MCF 10A (cell line): ENCODE measurements around the gene ABHD10. TPM values are rescaled to one million over a fixed set of nuclear protein-coding genes. Genes with fewer than 3 reads are reported as not detected.

ENCODE experiments used
- BruUV-seq: library from RNA; stranded (reverse); fragments of 400-500 nt; replicated peaks from 2 replicates; lab custom pipeline; 2021; lab: Mats Ljungman, UMichigan
- CTCF ChIA-PET: fragments of 300-600 bp; sonication (Branson Sonifier 250); formaldehyde crosslinking; extraction: SDS; loops from one replicate; lab custom pipeline; 2021; ENCODE audit warnings: antibody characterized with exemption, inconsistent platforms; lab: Yijun Ruan, JAX
- POLR2A ChIA-PET: fragments of 300-600, 350-650 bp; sonication (Branson Sonifier 250); formaldehyde crosslinking; extraction: SDS; loops from one replicate; lab custom pipeline; 2020; ENCODE audit warnings: antibody characterized with exemption, inconsistent platforms; lab: Yijun Ruan, JAX
- DNase-seq: peaks from one replicate; pipeline ENCODE4 v3.0.0-alpha.2; 2018; ENCODE audit not compliant: unreplicated experiment
- H3K27ac Mint-ChIP-seq: one replicate; pipeline ENCODE4 v1.8.0; 2022; ENCODE audit warnings: mild to moderate bottlenecking, low read depth, mixed read lengths; ENCODE audit not compliant: unreplicated experiment
- H3K27me3 Mint-ChIP-seq: one replicate; pipeline ENCODE4 v1.8.0; 2022; ENCODE audit warnings: mixed read lengths; ENCODE audit not compliant: insufficient read depth, unreplicated experiment
- H3K36me3 Mint-ChIP-seq: one replicate; pipeline ENCODE4 v1.8.0; 2022; ENCODE audit warnings: mild to moderate bottlenecking, moderate library complexity, mixed read lengths; ENCODE audit not compliant: insufficient read depth, unreplicated experiment
- H3K4me1 Mint-ChIP-seq: one replicate; pipeline ENCODE4 v1.8.0; 2022; ENCODE audit warnings: mixed read lengths; ENCODE audit not compliant: insufficient read depth, unreplicated experiment
- H3K4me3 Mint-ChIP-seq: one replicate; pipeline ENCODE4 v1.8.0; 2022; ENCODE audit warnings: mild to moderate bottlenecking, moderate library complexity, mixed read lengths; ENCODE audit not compliant: unreplicated experiment
- H3K9me3 Mint-ChIP-seq: one replicate; pipeline ENCODE4 v1.8.0; 2022; ENCODE audit warnings: mixed read lengths; ENCODE audit not compliant: unreplicated experiment
- CTCF ChIP-seq: fragments of 200-600 bp; IDR thresholded peaks from one replicate; pipeline ENCODE4 v1.8.0; 2022; ENCODE audit warnings: antibody characterized with exemption, mild to moderate bottlenecking; ENCODE audit not compliant: unreplicated experiment
- intact Hi-C: fragments of 100-400 bp; cut with micrococcal nuclease; formaldehyde crosslinking; loops from 2 replicates; pipeline ENCODE4 v1.14.1; 2022
- total RNA-seq: library from RNA; stranded (reverse); gene quantifications from 2 replicates; pipeline ENCODE4 v1.2.3, GENCODE V29; 2022

The ABHD10 gene
- total RNA-seq, 1 experiment from 2014 or later = 34.1 TPM

- Mint-ChIP-seq H3K4me3 (peak overlapping the region; percentile 85), H3K9me3 (no peaks in the 10 kb centered on the region), H3K27ac (peak overlapping the region; percentile 66), H3K27me3 (no peaks in the 10 kb centered on the region), H3K4me1 (peaks cover 7% of the 10 kb centered on the region), H3K36me3 (peaks cover 38% of the 10 kb centered on the region)
- POLR2A ChIA-PET = interaction anchor here (0.6 to 3.3 kb wide), 37 partner anchors 9 to 406 kb away, joined by 3 to 22 read pairs (median 4); partner anchors contain the start of genes PHLDB2 and ZBED2
- intact Hi-C loops = no loop called here
- TSS peak; percentile 18 for BruUV-seq
- CTCF ChIA-PET = interaction anchor here (0.7 to 3.7 kb wide), 9 partner anchors 10 to 402 kb away, joined by 3 to 29 read pairs (median 4); no protein-coding TSS in a partner anchor
- peak; percentile 34 for DNase-seq
- no peak for TF ChIP-seq CTCF
These were observed 710 bp downstream of the ABHD10 start for GRCh38 chr3:111979434-111980038.

GRCh38 chr3:111980716-111981456 is 2.1 kb downstream of the ABHD10 start:
- Mint-ChIP-seq H3K27me3 (no peaks in the 10 kb centered on the region), H3K9me3 (no peaks in the 10 kb centered on the region), H3K36me3 (peaks cover 26% of the 10 kb centered on the region), H3K4me1 (peaks cover 21% of the 10 kb centered on the region), H3K27ac (no peak overlapping the region), H3K4me3 (no peak overlapping the region)
- no peak for DNase-seq
- ChIA-PET CTCF (interaction anchor here (0.6 to 3.7 kb wide), 6 partner anchors 9 to 110 kb away, joined by 3 to 21 read pairs (median 6); no protein-coding TSS in a partner anchor), POLR2A (interaction anchor here (0.9 to 1.0 kb wide), 2 partner anchors 20 to 34 kb away, joined by 3 read pairs; no protein-coding TSS in a partner anchor)
- intact Hi-C loops = no loop called here
- BruUV-seq = no TSS peak
- no peak for TF ChIP-seq CTCF

GRCh38 chr3:111981457-111981763 is 2.6 kb downstream of the ABHD10 start:
- no peaks in the 10 kb centered on the region for H3K9me3 Mint-ChIP-seq
- ChIA-PET CTCF (interaction anchor here (1.3 to 3.7 kb wide), 3 partner anchors 8 to 62 kb away, joined by 7 to 21 read pairs (median 7); no protein-coding TSS in a partner anchor), POLR2A (interaction anchor here (0.7 kb wide), 1 partner anchor 149 kb away, joined by 4 read pairs; no protein-coding TSS in a partner anchor)
- DNase-seq = no peak
- no peak for TF ChIP-seq CTCF
- H3K27ac Mint-ChIP-seq = no peak overlapping the region
- H3K4me3 Mint-ChIP-seq = no peak overlapping the region
- H3K27me3 Mint-ChIP-seq = no peaks in the 10 kb centered on the region
- H3K4me1 Mint-ChIP-seq = peaks cover 23% of the 10 kb centered on the region
- H3K36me3 Mint-ChIP-seq = peaks cover 20% of the 10 kb centered on the region
- intact Hi-C loops = no loop called here
- no TSS peak for BruUV-seq
